PC-3 (cell line): ENCODE measurements around the gene SCLY. TPM values are rescaled to one million over a fixed set of nuclear protein-coding genes. Genes with fewer than 3 reads are reported as not detected.

Experiments
- ATAC-seq: fragments of 200-7000 bp; cut with Tn5 transposase; 2 replicates; pipeline ENCODE4 v1.9.1; 2020; ENCODE audit warnings: mild to moderate bottlenecking, moderate library complexity
- BruUV-seq: library from RNA; stranded (reverse); fragments of 400-500 nt; replicated peaks from 2 replicates; lab custom pipeline; 2021; lab: Mats Ljungman, UMichigan
- CTCF ChIA-PET: fragments of 300-600 bp; sonication (Branson Sonifier 250); formaldehyde crosslinking; loops from one replicate; lab custom pipeline; 2022; ENCODE audit warnings: antibody characterized with exemption; lab: Charles Lee
- POLR2A ChIA-PET: fragments of 300-600 bp; sonication (Branson Sonifier 250); formaldehyde crosslinking; loops from one replicate; lab custom pipeline; 2022; ENCODE audit warnings: antibody characterized with exemption; ENCODE audit not compliant: unreplicated experiment; lab: Charles Lee
- DNase-seq: peaks from one replicate; pipeline ENCODE4 v3.0.0-alpha.2; 2015
- H2AFZ ChIP-seq: fragments of 300-600 bp; sonication (generic); 2 replicates; pipeline ENCODE4 v1.6.0; 2016; ENCODE audit warnings: antibody characterized with exemption, low read length
- H3F3A ChIP-seq: fragments of 300-600 bp; sonication (generic); one replicate; pipeline ENCODE4 v1.6.0; 2017; ENCODE audit warnings: antibody characterized with exemption, low read length, control low read depth, mild to moderate bottlenecking; ENCODE audit not compliant: unreplicated experiment
- H3K27ac ChIP-seq: fragments of 300-600 bp; sonication (generic); 2 replicates; pipeline ENCODE4 v1.5.1; 2016; ENCODE audit warnings: mild to moderate bottlenecking, low read length
- H3K27me3 ChIP-seq: fragments of 300-600 bp; sonication (generic); 2 replicates; pipeline ENCODE4 v1.6.1; 2016; ENCODE audit warnings: low read length, mixed read lengths
- H3K36me3 ChIP-seq: fragments of 300-600 bp; sonication (generic); 2 replicates; pipeline ENCODE4 v1.6.1; 2016; ENCODE audit warnings: low read depth, mixed run types, low read length, mixed read lengths
- H3K4me1 ChIP-seq: fragments of 300-600 bp; sonication (generic); 2 replicates; pipeline ENCODE4 v1.5.1; 2016; ENCODE audit warnings: low read length; ENCODE audit not compliant: insufficient read depth
- H3K4me2 ChIP-seq: fragments of 300-600 bp; sonication (generic); 2 replicates; pipeline ENCODE4 v1.6.0; 2016; ENCODE audit warnings: low read length
- H3K4me3 ChIP-seq: fragments of 300-600 bp; sonication (generic); 2 replicates; pipeline ENCODE4 v1.5.1; 2016; ENCODE audit warnings: mild to moderate bottlenecking, low read length, mixed read lengths
- H3K79me2 ChIP-seq: fragments of 300-600 bp; sonication (generic); 2 replicates; pipeline ENCODE4 v1.6.1; 2017; ENCODE audit warnings: low read length, mixed read lengths
- H3K9ac ChIP-seq: fragments of 300-600 bp; sonication (generic); 2 replicates; pipeline ENCODE4 v1.6.0; 2016; ENCODE audit warnings: mild to moderate bottlenecking, low read length
- H3K9me2 ChIP-seq: fragments of 300-600 bp; sonication (generic); replicated peaks from 2 replicates; pipeline ENCODE4 v1.6.1; 2016; ENCODE audit warnings: mixed run types, low read length, mixed read lengths
- H3K9me3 ChIP-seq: fragments of 300-600 bp; sonication (generic); 2 replicates; pipeline ENCODE4 v1.6.1; 2016; ENCODE audit warnings: low read length, mixed read lengths
- H4K20me1 ChIP-seq: fragments of 300-600 bp; sonication (generic); 2 replicates; pipeline ENCODE4 v1.6.1; 2016; ENCODE audit warnings: low read length, mixed read lengths
- EZH2 ChIP-seq: fragments of 300-600 bp; sonication (generic); IDR thresholded peaks from one replicate; pipeline ENCODE4 v1.6.1; 2017; ENCODE audit warnings: antibody characterized with exemption, mild to moderate bottlenecking, low read length; ENCODE audit not compliant: unreplicated experiment
- EZH2phosphoT487 ChIP-seq: fragments of 300-600 bp; sonication (generic); IDR thresholded peaks from 2 replicates; pipeline ENCODE4 v1.6.1; 2018; ENCODE audit warnings: mild to moderate bottlenecking, antibody characterized with exemption, low read length, borderline replicate concordance
- intact Hi-C: fragments of 100-400 bp; cut with micrococcal nuclease; formaldehyde crosslinking; loops from 2 replicates; pipeline ENCODE4 v1.9.0; 2023
- total RNA-seq: library from RNA; depleted of rRNA; stranded (reverse); fragments of >200 nt; gene quantifications from 2 replicates; pipeline ENCODE4 v1.2.3, GENCODE V29; 2014
- TF ChIP-seq, protein P1 (sequence below): fragments of 300-600 bp; sonication (generic); conservative IDR thresholded peaks from 2 replicates; pipeline ENCODE4 v1.5.1; 2017; ENCODE audit warnings: antibody characterized with exemption, low read depth, mild to moderate bottlenecking, low read length

The SCLY gene
- total RNA-seq, 1 experiment from 2014 or later: 23.1 TPM

DNA sequence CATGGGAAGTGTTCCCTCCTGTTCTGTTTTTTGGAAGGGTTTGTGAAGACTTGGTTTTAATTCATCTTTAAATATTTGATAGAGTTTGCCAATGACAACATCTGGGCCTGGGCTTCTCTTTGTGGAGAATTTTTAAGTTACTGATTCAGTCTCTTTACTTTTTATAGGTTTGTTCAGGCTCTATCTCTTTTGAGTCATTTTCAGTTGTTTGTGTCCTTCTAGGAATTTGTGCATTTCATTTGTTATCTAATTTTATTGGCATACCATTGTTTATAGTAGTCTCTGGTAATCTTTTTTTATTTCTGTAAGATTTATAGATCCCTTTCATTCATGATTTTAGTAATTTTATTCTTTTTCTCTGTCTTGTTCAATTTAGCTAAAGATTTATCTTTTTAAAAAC lies 14.6 kb downstream of the SCLY start:
- BruUV-seq: no TSS peak
- Histone ChIP-seq H3K79me2 (no peaks in the 10 kb centered on the region), H3F3A (peaks cover 5% of the 10 kb centered on the region), H2AFZ (no peak overlapping the region), H3K27ac (no peak overlapping the region), H3K9me2 (no peaks in the 10 kb centered on the region), H3K9ac (no peak overlapping the region), H3K4me2 (no peak overlapping the region), H3K4me3 (no peak overlapping the region), H3K36me3 (peaks cover 15% of the 10 kb centered on the region; the same call in 1 of the 2 replicates), H3K4me1 (peaks cover 23% of the 10 kb centered on the region; the same call in 1 of the 2 replicates), H4K20me1 (no peaks in the 10 kb centered on the region), H3K27me3 (no peaks in the 10 kb centered on the region), H3K9me3 (no peaks in the 10 kb centered on the region)
- ATAC-seq: peak; percentile 76
- ChIA-PET POLR2A (no interaction called here), CTCF (no interaction called here)
- peak; percentile 27 for DNase-seq
- no peak for TF ChIP-seq EZH2
- TF ChIP-seq, protein P1, sequence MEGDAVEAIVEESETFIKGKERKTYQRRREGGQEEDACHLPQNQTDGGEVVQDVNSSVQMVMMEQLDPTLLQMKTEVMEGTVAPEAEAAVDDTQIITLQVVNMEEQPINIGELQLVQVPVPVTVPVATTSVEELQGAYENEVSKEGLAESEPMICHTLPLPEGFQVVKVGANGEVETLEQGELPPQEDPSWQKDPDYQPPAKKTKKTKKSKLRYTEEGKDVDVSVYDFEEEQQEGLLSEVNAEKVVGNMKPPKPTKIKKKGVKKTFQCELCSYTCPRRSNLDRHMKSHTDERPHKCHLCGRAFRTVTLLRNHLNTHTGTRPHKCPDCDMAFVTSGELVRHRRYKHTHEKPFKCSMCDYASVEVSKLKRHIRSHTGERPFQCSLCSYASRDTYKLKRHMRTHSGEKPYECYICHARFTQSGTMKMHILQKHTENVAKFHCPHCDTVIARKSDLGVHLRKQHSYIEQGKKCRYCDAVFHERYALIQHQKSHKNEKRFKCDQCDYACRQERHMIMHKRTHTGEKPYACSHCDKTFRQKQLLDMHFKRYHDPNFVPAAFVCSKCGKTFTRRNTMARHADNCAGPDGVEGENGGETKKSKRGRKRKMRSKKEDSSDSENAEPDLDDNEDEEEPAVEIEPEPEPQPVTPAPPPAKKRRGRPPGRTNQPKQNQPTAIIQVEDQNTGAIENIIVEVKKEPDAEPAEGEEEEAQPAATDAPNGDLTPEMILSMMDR: no peak
- no peak for TF ChIP-seq EZH2phosphoT487
- intact Hi-C loops: loop anchor here (1.0 kb wide), 1 partner anchor 23 kb away; no protein-coding TSS in a partner anchor

DNA sequence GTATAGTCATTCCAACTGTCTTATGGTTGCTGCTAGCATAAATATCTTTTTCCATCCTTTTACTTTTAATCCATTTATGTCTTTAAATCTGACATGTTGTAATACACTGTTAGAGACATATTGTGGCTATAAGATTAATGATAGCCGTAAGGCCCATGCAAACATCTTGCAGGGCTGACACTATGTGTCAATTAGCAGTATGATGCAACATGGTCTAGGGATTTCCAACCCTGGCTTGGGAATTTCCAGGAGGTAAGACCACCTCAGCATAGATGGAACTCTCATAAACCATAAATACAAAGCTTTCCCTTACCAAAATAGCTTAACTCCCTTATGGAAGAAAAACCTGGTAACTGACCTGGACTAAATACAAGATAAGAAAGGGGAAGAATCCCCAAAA lies 16.5 kb downstream of the SCLY start:
- BruUV-seq: no TSS peak
- Histone ChIP-seq H3K9me2 (no peaks in the 10 kb centered on the region), H3K27ac (no peak overlapping the region), H3K4me3 (no peak overlapping the region), H3K9ac (no peak overlapping the region), H3K4me2 (no peak overlapping the region), H3K4me1 (peaks cover 23% of the 10 kb centered on the region; the same call in 1 of the 2 replicates), H3K27me3 (no peaks in the 10 kb centered on the region), H3F3A (peaks cover 5% of the 10 kb centered on the region), H3K9me3 (no peaks in the 10 kb centered on the region), H3K79me2 (no peaks in the 10 kb centered on the region), H2AFZ (no peak overlapping the region), H4K20me1 (no peaks in the 10 kb centered on the region), H3K36me3 (peaks cover 16% of the 10 kb centered on the region)
- ChIA-PET CTCF (no interaction called here), POLR2A (no interaction called here)
- TF ChIP-seq, protein P1: no peak
- TF ChIP-seq EZH2phosphoT487 (no peak), EZH2 (no peak)
- ATAC-seq (no peak), DNase-seq (no peak)
- intact Hi-C loops: no loop called here

DNA sequence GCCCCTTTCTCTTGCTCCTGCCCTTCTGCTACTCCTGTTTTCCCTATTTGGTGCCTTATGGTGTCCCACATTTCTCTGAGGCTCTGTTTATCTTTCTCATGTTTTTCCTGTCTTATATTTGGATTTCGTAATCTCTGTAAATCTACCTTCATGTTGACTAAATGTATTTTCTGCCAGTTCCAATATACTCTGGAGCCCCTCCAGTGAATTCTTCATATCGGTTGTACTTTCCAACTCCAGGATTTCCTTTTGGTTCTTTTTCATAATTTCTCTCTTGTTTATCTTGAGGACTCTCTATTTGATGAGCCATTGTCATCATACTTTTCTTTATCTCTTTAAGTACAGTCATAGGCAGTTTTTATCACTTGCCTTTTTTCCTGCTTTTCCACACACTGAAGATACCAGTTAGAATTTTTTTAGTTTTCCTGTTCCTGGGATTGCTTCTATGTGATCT lies 19.1 kb downstream of the SCLY start:
- Histone ChIP-seq H3K4me1 (peaks cover 22% of the 10 kb centered on the region; the same call in 1 of the 2 replicates), H3K27me3 (no peaks in the 10 kb centered on the region), H3K4me3 (no peak overlapping the region), H3K9ac (no peak overlapping the region), H3K9me2 (no peaks in the 10 kb centered on the region), H3K79me2 (no peaks in the 10 kb centered on the region), H3K36me3 (peaks cover 9% of the 10 kb centered on the region), H3K4me2 (no peak overlapping the region), H3K9me3 (no peaks in the 10 kb centered on the region), H4K20me1 (no peaks in the 10 kb centered on the region), H3K27ac (no peak overlapping the region), H3F3A (peaks cover 5% of the 10 kb centered on the region), H2AFZ (no peak overlapping the region)
- TF ChIP-seq EZH2phosphoT487 (no peak), EZH2 (no peak)
- TF ChIP-seq, protein P1: no peak
- ATAC-seq (peak; percentile 56), DNase-seq (peak; percentile 53)
- ChIA-PET CTCF (no interaction called here), POLR2A (no interaction called here)
- no TSS peak for BruUV-seq
- intact Hi-C loops: no loop called here
